ENCODE data around the gene RIPK1. TPM values are rescaled to one million over a fixed set of nuclear protein-coding genes. Genes with fewer than 3 reads are reported as not detected.

RIPK1 gene
- polyA plus RNA-seq, 1 of the 3 experiments (the other 2 are of a cell fraction) = 12.0 TPM

DNA sequence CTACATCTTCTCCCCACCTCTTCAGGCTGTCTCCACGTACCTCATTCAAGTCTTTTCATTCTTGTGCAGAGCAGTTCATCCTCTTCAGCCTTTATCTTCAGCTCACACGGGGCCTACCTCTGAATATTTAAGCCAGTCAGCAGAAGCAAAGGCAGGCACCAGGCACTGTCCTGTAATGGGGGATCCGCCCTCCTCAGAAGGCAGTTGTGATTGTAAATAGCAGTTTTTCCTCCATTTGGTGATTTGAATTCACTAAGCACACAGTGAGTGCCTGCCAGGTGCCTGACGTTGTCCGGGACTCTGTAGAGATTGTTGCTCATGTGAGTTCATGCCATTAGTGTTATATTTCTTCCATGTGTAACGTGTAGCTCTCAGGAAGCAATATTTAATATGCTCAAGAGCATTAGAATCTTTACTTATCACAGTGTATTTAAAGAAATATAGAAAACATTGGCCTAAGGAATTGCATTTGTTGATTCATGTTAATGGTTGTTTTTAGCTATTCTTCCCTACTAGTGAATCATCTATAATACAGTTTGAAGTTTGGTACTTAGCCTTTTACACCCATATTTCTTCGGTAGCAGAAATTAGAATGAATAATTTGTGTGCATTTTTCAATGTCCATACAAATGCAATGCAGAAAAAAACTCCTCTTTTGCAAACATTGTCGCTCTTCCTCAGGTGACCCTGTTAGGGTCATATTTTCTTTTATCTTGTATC lies 68.2 kb downstream of the RIPK1 start:
- Histone ChIP-seq H3K27me3 (ENCODE audit: insufficient read depth) (no peaks in the 10 kb centered on the region), H3K4me1 (ENCODE audit: control insufficient read depth in 1 of 2, insufficient read depth in 2 of 2, low read depth in 1 of 2, low read length in 1 of 2) (no peaks in the 10 kb centered on the region), H3K27ac (ENCODE audit: low read depth in 2 of 2, low read length in 1 of 2) (no peak overlapping the region), H3K36me3 (replicated peaks in 1 of 2; ENCODE audit: control insufficient read depth in 1 of 2, insufficient read depth in 2 of 2, low read length in 1 of 2) (peaks cover 21 to 47% of the 10 kb centered on the region in 2 experiments), H3K4me3 (ENCODE audit: low read depth in 2 of 2, low read length in 1 of 2) (no peak overlapping the region), H3K9me3 (no peaks in the 10 kb centered on the region), H3K9ac (no peak overlapping the region), H3K79me2 (ENCODE audit: insufficient read depth) (no peaks in the 10 kb centered on the region), H4K20me1 (ENCODE audit: insufficient read depth) (no peaks in the 10 kb centered on the region), H3F3A (replicated peaks; ENCODE audit: insufficient read depth) (peaks cover 6% of the 10 kb centered on the region), H3K9me2 (no peaks in the 10 kb centered on the region), H2AFZ (ENCODE audit: low read depth) (no peak overlapping the region), H3K4me2 (no peak overlapping the region)
- POLR2A ChIA-PET = no interaction called here
- WGBS (ENCODE audit: low lambda C conversion rate) = 86% methylated on average over 8 of the region's 8 CpGs
- no peak for DNase-seq
- no peak for TF ChIP-seq CHD2 (IDR thresholded peaks at IDR 0.05; ENCODE audit: low read length, partially characterized antibody)
- TF ChIP-seq TAF1 (IDR thresholded peaks at IDR 0.05; ENCODE audit: borderline replicate concordance, low read depth, low read length) = no peak
- TF ChIP-seq GABPA (IDR thresholded peaks at IDR 0.05; ENCODE audit: low read depth) = no peak
- TF ChIP-seq GATA2 (CRISPR knock-in tag; IDR thresholded peaks at IDR 0.05) = no peak
- TF ChIP-seq, protein P1, sequence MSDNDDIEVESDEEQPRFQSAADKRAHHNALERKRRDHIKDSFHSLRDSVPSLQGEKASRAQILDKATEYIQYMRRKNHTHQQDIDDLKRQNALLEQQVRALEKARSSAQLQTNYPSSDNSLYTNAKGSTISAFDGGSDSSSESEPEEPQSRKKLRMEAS (IDR thresholded peaks at IDR 0.05; ENCODE audit: low read depth) = no peak
- TF ChIP-seq ELF1 (IDR thresholded peaks at IDR 0.05) = no peak
- TF ChIP-seq, protein P2, sequence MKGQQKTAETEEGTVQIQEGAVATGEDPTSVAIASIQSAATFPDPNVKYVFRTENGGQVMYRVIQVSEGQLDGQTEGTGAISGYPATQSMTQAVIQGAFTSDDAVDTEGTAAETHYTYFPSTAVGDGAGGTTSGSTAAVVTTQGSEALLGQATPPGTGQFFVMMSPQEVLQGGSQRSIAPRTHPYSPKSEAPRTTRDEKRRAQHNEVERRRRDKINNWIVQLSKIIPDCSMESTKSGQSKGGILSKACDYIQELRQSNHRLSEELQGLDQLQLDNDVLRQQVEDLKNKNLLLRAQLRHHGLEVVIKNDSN (IDR thresholded peaks at IDR 0.05; ENCODE audit: borderline replicate concordance, low read depth) = no peak
- TF ChIP-seq RFX5 (IDR thresholded peaks at IDR 0.05; ENCODE audit: low read length) = no peak
- no peak for TF ChIP-seq RCOR1 (IDR thresholded peaks at IDR 0.05; ENCODE audit: low read length)
- no peak for TF ChIP-seq FOXJ3 (CRISPR knock-in tag; IDR thresholded peaks at IDR 0.05)
- no peak for TF ChIP-seq TCF12 (IDR thresholded peaks at IDR 0.05)
- no peak for TF ChIP-seq FOSL2 (IDR thresholded peaks at IDR 0.05; ENCODE audit: borderline replicate concordance, low read depth)
- TF ChIP-seq YY1 (IDR thresholded peaks at IDR 0.05; ENCODE audit: low read depth) = no peak
- TF ChIP-seq, protein P3, sequence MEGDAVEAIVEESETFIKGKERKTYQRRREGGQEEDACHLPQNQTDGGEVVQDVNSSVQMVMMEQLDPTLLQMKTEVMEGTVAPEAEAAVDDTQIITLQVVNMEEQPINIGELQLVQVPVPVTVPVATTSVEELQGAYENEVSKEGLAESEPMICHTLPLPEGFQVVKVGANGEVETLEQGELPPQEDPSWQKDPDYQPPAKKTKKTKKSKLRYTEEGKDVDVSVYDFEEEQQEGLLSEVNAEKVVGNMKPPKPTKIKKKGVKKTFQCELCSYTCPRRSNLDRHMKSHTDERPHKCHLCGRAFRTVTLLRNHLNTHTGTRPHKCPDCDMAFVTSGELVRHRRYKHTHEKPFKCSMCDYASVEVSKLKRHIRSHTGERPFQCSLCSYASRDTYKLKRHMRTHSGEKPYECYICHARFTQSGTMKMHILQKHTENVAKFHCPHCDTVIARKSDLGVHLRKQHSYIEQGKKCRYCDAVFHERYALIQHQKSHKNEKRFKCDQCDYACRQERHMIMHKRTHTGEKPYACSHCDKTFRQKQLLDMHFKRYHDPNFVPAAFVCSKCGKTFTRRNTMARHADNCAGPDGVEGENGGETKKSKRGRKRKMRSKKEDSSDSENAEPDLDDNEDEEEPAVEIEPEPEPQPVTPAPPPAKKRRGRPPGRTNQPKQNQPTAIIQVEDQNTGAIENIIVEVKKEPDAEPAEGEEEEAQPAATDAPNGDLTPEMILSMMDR (IDR thresholded peaks at IDR 0.05) = no peak
- TF ChIP-seq, protein P4, sequence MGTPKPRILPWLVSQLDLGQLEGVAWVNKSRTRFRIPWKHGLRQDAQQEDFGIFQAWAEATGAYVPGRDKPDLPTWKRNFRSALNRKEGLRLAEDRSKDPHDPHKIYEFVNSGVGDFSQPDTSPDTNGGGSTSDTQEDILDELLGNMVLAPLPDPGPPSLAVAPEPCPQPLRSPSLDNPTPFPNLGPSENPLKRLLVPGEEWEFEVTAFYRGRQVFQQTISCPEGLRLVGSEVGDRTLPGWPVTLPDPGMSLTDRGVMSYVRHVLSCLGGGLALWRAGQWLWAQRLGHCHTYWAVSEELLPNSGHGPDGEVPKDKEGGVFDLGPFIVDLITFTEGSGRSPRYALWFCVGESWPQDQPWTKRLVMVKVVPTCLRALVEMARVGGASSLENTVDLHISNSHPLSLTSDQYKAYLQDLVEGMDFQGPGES (IDR thresholded peaks at IDR 0.05; ENCODE audit: low read depth, low read length) = no peak
- no peak for TF ChIP-seq EP300 (IDR thresholded peaks at IDR 0.05; ENCODE audit: borderline replicate concordance in 1 of 2, low read depth in 1 of 2, low read length in 1 of 2)
- no peak for TF ChIP-seq MEF2A (IDR thresholded peaks at IDR 0.05; ENCODE audit: borderline replicate concordance, low read depth)
- TF ChIP-seq, protein P5, sequence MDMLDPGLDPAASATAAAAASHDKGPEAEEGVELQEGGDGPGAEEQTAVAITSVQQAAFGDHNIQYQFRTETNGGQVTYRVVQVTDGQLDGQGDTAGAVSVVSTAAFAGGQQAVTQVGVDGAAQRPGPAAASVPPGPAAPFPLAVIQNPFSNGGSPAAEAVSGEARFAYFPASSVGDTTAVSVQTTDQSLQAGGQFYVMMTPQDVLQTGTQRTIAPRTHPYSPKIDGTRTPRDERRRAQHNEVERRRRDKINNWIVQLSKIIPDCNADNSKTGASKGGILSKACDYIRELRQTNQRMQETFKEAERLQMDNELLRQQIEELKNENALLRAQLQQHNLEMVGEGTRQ (IDR thresholded peaks at IDR 0.05; ENCODE audit: borderline replicate concordance, low read depth, low read length) = no peak
- TF ChIP-seq RXRA (IDR thresholded peaks at IDR 0.05; ENCODE audit: borderline replicate concordance, low read depth) = no peak
- TF ChIP-seq NFIC (IDR thresholded peaks at IDR 0.05; ENCODE audit: borderline replicate concordance) = no peak
- CTCF ChIA-PET = no interaction called here

Data from SK-N-SH (cell line).